Mesothelial cell of epicardium (in vitro differentiated cells): ENCODE results near the gene TMEM167B. TPM values are rescaled to one million over a fixed set of nuclear protein-coding genes. Genes with fewer than 3 reads are reported as not detected.

Source experiments
- DNase-seq, 2 experiments: peaks; one replicate each; pipeline ENCODE4 v3.0.0; 2021; ENCODE audit warnings: low spot score in 2 of 2; ENCODE audit not compliant: unreplicated experiment in 2 of 2
- H3K27ac Mint-ChIP-seq: 2 replicates; pipeline ENCODE4 v1.8.0; 2021; ENCODE audit warnings: mixed read lengths
- H3K27me3 Mint-ChIP-seq: 2 replicates; pipeline ENCODE4 v1.8.0; 2021; ENCODE audit warnings: low read depth, mixed read lengths
- H3K36me3 Mint-ChIP-seq: 2 replicates; pipeline ENCODE4 v1.8.0; 2021; ENCODE audit warnings: mixed read lengths
- H3K4me1 Mint-ChIP-seq: 2 replicates; pipeline ENCODE4 v1.8.0; 2021; ENCODE audit warnings: mixed read lengths
- H3K4me3 Mint-ChIP-seq: 2 replicates; pipeline ENCODE4 v1.8.0; 2021; ENCODE audit warnings: mild to moderate bottlenecking, moderate library complexity, mixed read lengths
- H3K9me3 Mint-ChIP-seq: 2 replicates; pipeline ENCODE4 v1.8.0; 2021; ENCODE audit warnings: mixed read lengths
- CTCF ChIP-seq: fragments of 200-600 bp; sonication (generic); IDR thresholded peaks from one replicate; pipeline ENCODE4 v1.5.0; 2021; ENCODE audit warnings: antibody characterized with exemption; ENCODE audit not compliant: unreplicated experiment
- total RNA-seq: library from RNA; stranded (reverse); gene quantifications from 3 replicates; pipeline ENCODE4 v1.2.1, GENCODE V29; 2021

Gene TMEM167B
- total RNA-seq, 1 donor from 2014 or later, result 33.5 TPM

- Mint-ChIP-seq H3K27me3 (no peaks in the 10 kb centered on the region), H3K27ac (no peak overlapping the region), H3K4me1 (no peaks in the 10 kb centered on the region), H3K4me3 (no peak overlapping the region), H3K36me3 (no peaks in the 10 kb centered on the region), H3K9me3 (no peaks in the 10 kb centered on the region)
- DNase-seq, result no peak
- no peak for TF ChIP-seq CTCF
Measured at GRCh38 chr1:109133002-109133706, 42.6 kb downstream of the TMEM167B start.

GRCh38 chr1:109133815-109134214 lies 43.3 kb downstream of the TMEM167B start:
- DNase-seq, result no peak
- Mint-ChIP-seq H3K9me3 (no peaks in the 10 kb centered on the region), H3K27me3 (no peaks in the 10 kb centered on the region), H3K27ac (no peak overlapping the region), H3K4me1 (no peaks in the 10 kb centered on the region), H3K36me3 (no peaks in the 10 kb centered on the region), H3K4me3 (no peak overlapping the region)
- no peak for TF ChIP-seq CTCF

- no peak for TF ChIP-seq CTCF
- no peaks in the 10 kb centered on the region for H3K9me3 Mint-ChIP-seq
- H3K4me1 Mint-ChIP-seq, result no peaks in the 10 kb centered on the region
- H3K4me3 Mint-ChIP-seq, result no peak overlapping the region
- H3K36me3 Mint-ChIP-seq, result no peaks in the 10 kb centered on the region
- no peaks in the 10 kb centered on the region for H3K27me3 Mint-ChIP-seq
- H3K27ac Mint-ChIP-seq, result no peak overlapping the region
- no peak for DNase-seq
Measured at GRCh38 chr1:109134423-109134822, 43.9 kb downstream of the TMEM167B start.

- no peaks in the 10 kb centered on the region for H3K27me3 Mint-ChIP-seq
- no peak overlapping the region for H3K4me3 Mint-ChIP-seq
- no peaks in the 10 kb centered on the region for H3K4me1 Mint-ChIP-seq
- H3K27ac Mint-ChIP-seq, result no peak overlapping the region
- no peaks in the 10 kb centered on the region for H3K36me3 Mint-ChIP-seq
- no peak for TF ChIP-seq CTCF
- no peak for DNase-seq
- H3K9me3 Mint-ChIP-seq, result no peaks in the 10 kb centered on the region
Measured at GRCh38 chr1:109135940-109136339, 45.4 kb downstream of the TMEM167B start.

- Mint-ChIP-seq H3K4me1 (no peaks in the 10 kb centered on the region), H3K36me3 (no peaks in the 10 kb centered on the region), H3K27ac (no peak overlapping the region), H3K27me3 (no peaks in the 10 kb centered on the region), H3K4me3 (no peak overlapping the region), H3K9me3 (no peaks in the 10 kb centered on the region)
- DNase-seq, result no peak
- TF ChIP-seq CTCF, result no peak
Measured at GRCh38 chr1:109136766-109137165, 46.2 kb downstream of the TMEM167B start.
